SKM-1 treated with dmso at 0.1 percent for 144 hours (cell line): ENCODE measurements around the gene PIAS3.

ENCODE experiments used
- DNase-seq: peaks from one replicate; lab custom pipeline; 2025; ENCODE audit not compliant: unreplicated experiment; lab: John Stamatoyannopoulos, UW

Gene PIAS3

GRCh38 chr1:145858901-145859490 lies at the start of gene PIAS3:
Gene PIAS3, minus strand, starts transcription at chr1:145859081. Its CDS starts 91 bp downstream, at chr1:145858990.
- DNase-seq = peak; percentile 98

- no peak for DNase-seq
Observed at GRCh38 chr1:145908653-145909052, 49.8 kb upstream of the PIAS3 start.

GRCh38 chr1:145906954-145907753 lies 48.3 kb upstream of the PIAS3 start:
- DNase-seq = no peak

GRCh38 chr1:145901312-145902021 lies 42.6 kb upstream of the PIAS3 start:
- no peak for DNase-seq

- DNase-seq = no peak
Observed at GRCh38 chr1:145898756-145899155, 39.9 kb upstream of the PIAS3 start.

GRCh38 chr1:145897969-145898368 lies 39.1 kb upstream of the PIAS3 start:
- no peak for DNase-seq

GRCh38 chr1:145895471-145895870 lies 36.6 kb upstream of the PIAS3 start:
- no peak for DNase-seq

GRCh38 chr1:145893306-145894055 lies 34.6 kb upstream of the PIAS3 start:
- no peak for DNase-seq

- no peak for DNase-seq
Observed at GRCh38 chr1:145892486-145893087, 33.7 kb upstream of the PIAS3 start.

- DNase-seq = peak; percentile 79
Observed at GRCh38 chr1:145891587-145892485, 33.0 kb upstream of the PIAS3 start.

- DNase-seq = no peak
Observed at GRCh38 chr1:145891143-145891542, 32.3 kb upstream of the PIAS3 start.

- no peak for DNase-seq
Observed at GRCh38 chr1:145889722-145890121, 30.8 kb upstream of the PIAS3 start.

- no peak for DNase-seq
Observed at GRCh38 chr1:145887631-145888030, 28.8 kb upstream of the PIAS3 start.

- no peak for DNase-seq
Observed at GRCh38 chr1:145886816-145887215, 27.9 kb upstream of the PIAS3 start.

GRCh38 chr1:145886390-145886789 lies 27.5 kb upstream of the PIAS3 start:
- DNase-seq = no peak

- DNase-seq = peak; percentile 75
Observed at GRCh38 chr1:145885738-145886287, 26.9 kb upstream of the PIAS3 start, which contains the start of gene ANKRD35. Gene ANKRD35, minus strand, starts transcription at chr1:145885866. Its CDS starts 108 bp downstream, at chr1:145885758.

- DNase-seq = no peak
Observed at GRCh38 chr1:145884675-145885074, 25.8 kb upstream of the PIAS3 start.

- peak; percentile 66 for DNase-seq
Observed at GRCh38 chr1:145879775-145880174, 20.9 kb upstream of the PIAS3 start.

- no peak for DNase-seq
Observed at GRCh38 chr1:145878724-145879123, 19.8 kb upstream of the PIAS3 start.
